Left lung (tissue), 10 donors: ENCODE measurements around the gene SUB1. TPM values are rescaled to one million over a fixed set of nuclear protein-coding genes. Genes with fewer than 3 reads are reported as not detected.

Source experiments
- ATAC-seq: fragments of 200-7000 bp; cut with Tn5 transposase; one replicate; pipeline ENCODE4 v1.9.1; 2020; ENCODE audit warnings: moderate library complexity
- DNase-seq, 4 donors: peaks; one replicate each; pipeline ENCODE4 v3.0.0-alpha.2; 2013 to 2020
- H3K27ac ChIP-seq, 2 donors: fragments of 200-600 bp; sonication (generic) in 1 of 2; one replicate each; pipeline versions ENCODE4 v1.5.0 to v1.8.0; 2020 to 2021
- H3K27me3 ChIP-seq, 2 donors: fragments of 200-600 bp; sonication (generic) in 1 of 2; one replicate each; pipeline versions ENCODE4 v1.5.0 to v1.8.0; 2020 to 2021
- H3K36me3 ChIP-seq, 2 donors: fragments of 200-600 bp; sonication (generic) in 1 of 2; one replicate each; pipeline versions ENCODE4 v1.5.0 to v1.8.0; 2020 to 2021
- H3K4me1 ChIP-seq, 2 donors: fragments of 200-600 bp; one replicate each; pipeline ENCODE4 v1.8.0; 2021
- H3K4me3 ChIP-seq, 2 donors: fragments of 200-600 bp; sonication (generic) in 1 of 2; one replicate each; pipeline versions ENCODE4 v1.5.0 to v1.8.0; 2020 to 2021; ENCODE audit warnings: mild to moderate bottlenecking in 1 of 2
- H3K9me3 ChIP-seq, 2 donors: fragments of 200-600 bp; sonication (generic) in 1 of 2; one replicate each; pipeline versions ENCODE4 v1.5.0 to v1.8.0; 2020 to 2021
- CTCF ChIP-seq, 2 donors: fragments of 200-600 bp; sonication (generic) in 1 of 2; IDR thresholded peaks; one replicate each; pipeline versions ENCODE4 v1.5.0 to v1.8.0; 2021; ENCODE audit warnings: antibody characterized with exemption in 2 of 2
- intact Hi-C, 2 donors: fragments of 100-400 bp; cut with DNase I; formaldehyde crosslinking; loops; one replicate each; pipeline versions ENCODE4 v1.11.2 to v1.14.2; 2022
- polyA plus RNA-seq, 6 donors: library from polyadenylated mRNA; unstranded; fragments of 120-200 nt; gene quantifications; one replicate each; pipeline ENCODE4 v1.2.1, GENCODE V29; 2013; ENCODE audit not compliant: insufficient read length in 6 of 6
- total RNA-seq, 2 donors: library from RNA; stranded (reverse); fragmentation: NEBNext Ultra II Directional; extraction: Animal tissue kit (Norgen Biotek cat#: 25700); gene quantifications; one replicate each; pipeline ENCODE4 v1.2.1, GENCODE V29; 2021
- donor health status: DM: no; HTN: yes; CAD: no.
- donor health status: DM: no; HTN: no; CAD: no.

SUB1 gene
- total and polyA plus RNA-seq, 8 donors = 166 to 289 (median 256) TPM

GRCh38 chr5:32639943-32640342 is 54.6 kb downstream of the SUB1 start:
- ATAC-seq = peak; percentile 61
- intact Hi-C loops = no loop called here
- H3K27ac ChIP-seq = peak overlapping the region in 1 of 2 donors; percentile 47
- H3K9me3 ChIP-seq = no peaks in the 10 kb centered on the region
- H3K4me3 ChIP-seq = no peak overlapping the region
- H3K27me3 ChIP-seq = no peaks in the 10 kb centered on the region
- H3K4me1 ChIP-seq = no peaks in the 10 kb centered on the region
- H3K36me3 ChIP-seq = no peaks in the 10 kb centered on the region
- DNase-seq = no peak
- no peak for TF ChIP-seq CTCF (IDR thresholded peaks at IDR 0.05)

GRCh38 chr5:32642276-32643002 is 57.1 kb downstream of the SUB1 start:
- H3K36me3 ChIP-seq = no peaks in the 10 kb centered on the region
- ATAC-seq = peak; percentile 79
- no peak overlapping the region for H3K4me3 ChIP-seq
- DNase-seq = peak in 1 of 4 donors; percentile 10
- H3K4me1 ChIP-seq = no peaks in the 10 kb centered on the region
- peak overlapping the region; percentile 28 to 33 for H3K27ac ChIP-seq
- H3K27me3 ChIP-seq = no peaks in the 10 kb centered on the region
- intact Hi-C loops = no loop called here
- H3K9me3 ChIP-seq = no peaks in the 10 kb centered on the region
- no peak for TF ChIP-seq CTCF (IDR thresholded peaks at IDR 0.05)

GRCh38 chr5:32645246-32645645 is 59.9 kb downstream of the SUB1 start:
- ATAC-seq (no peak), DNase-seq (no peak)
- Histone ChIP-seq H3K9me3 (no peaks in the 10 kb centered on the region), H3K27ac (no peak overlapping the region), H3K27me3 (no peaks in the 10 kb centered on the region), H3K4me1 (no peaks in the 10 kb centered on the region), H3K36me3 (no peaks in the 10 kb centered on the region), H3K4me3 (no peak overlapping the region)
- intact Hi-C loops = no loop called here
- TF ChIP-seq CTCF (IDR thresholded peaks at IDR 0.05) = no peak

- H3K9me3 ChIP-seq = no peaks in the 10 kb centered on the region
- H3K36me3 ChIP-seq = no peaks in the 10 kb centered on the region
- ATAC-seq (no peak), DNase-seq (no peak)
- no peak for TF ChIP-seq CTCF (IDR thresholded peaks at IDR 0.05)
- intact Hi-C loops = no loop called here
- no peak overlapping the region for H3K27ac ChIP-seq
- no peaks in the 10 kb centered on the region for H3K4me1 ChIP-seq
- no peak overlapping the region for H3K4me3 ChIP-seq
- H3K27me3 ChIP-seq = no peaks in the 10 kb centered on the region
These were observed 61.0 kb downstream of the SUB1 start for GRCh38 chr5:32646061-32646969.

- no peak for DNase-seq
- no peak for TF ChIP-seq CTCF (IDR thresholded peaks at IDR 0.05)
- ATAC-seq = no peak
- Histone ChIP-seq H3K27ac (no peak overlapping the region), H3K27me3 (no peaks in the 10 kb centered on the region), H3K4me3 (no peak overlapping the region), H3K9me3 (peaks cover 0 to 9% of the 10 kb centered on the region in 2 donors), H3K4me1 (no peaks in the 10 kb centered on the region), H3K36me3 (no peaks in the 10 kb centered on the region)
- intact Hi-C loops = no loop called here
These were observed 65.7 kb downstream of the SUB1 start for GRCh38 chr5:32651088-32651487.
